ENCODE measurements around the gene RPP25L.

- TF ChIP-seq POLR2A (IDR thresholded peaks at IDR 0.05; ENCODE audit: low read length) (no peak), GATA1 (IDR thresholded peaks at IDR 0.05; ENCODE audit: low read depth, low read length) (no peak)
These were observed 42.6 kb upstream of the RPP25L start for GRCh38 chr9:34654323-34655051.
